ENCODE results near the gene CD226. TPM values are rescaled to one million over a fixed set of nuclear protein-coding genes. Genes with fewer than 3 reads are reported as not detected.
"Not testable (repeated sequence)": the region's sequence is repeated elsewhere in the genome, so short reads cannot be mapped to it uniquely, and the experiment has no call there.

The CD226 gene
- total RNA-seq, 1 donor from 2014 or later, result 0.91 TPM

GRCh38 chr18:69929041-69929774 lies 18.5 kb downstream of the CD226 start:
- no peak for DNase-seq
- H3K4me1 ChIP-seq, result no peaks in the 10 kb centered on the region
- H3K4me3 ChIP-seq, result no peak overlapping the region
- no peaks in the 10 kb centered on the region for H3K36me3 ChIP-seq
- no peak for TF ChIP-seq CTCF (IDR thresholded peaks at IDR 0.05; ENCODE audit: borderline replicate concordance)
- no peaks in the 10 kb centered on the region for H3K9me3 ChIP-seq (replicated peaks)
- H3K27me3 ChIP-seq (ENCODE audit: low read depth), result no peaks in the 10 kb centered on the region
- intact Hi-C loops (cut with micrococcal nuclease), result no loop called here
- no peak overlapping the region for H3K27ac ChIP-seq (replicated peaks)

- no peaks in the 10 kb centered on the region for H3K9me3 ChIP-seq (replicated peaks)
- H3K36me3 ChIP-seq, result no peaks in the 10 kb centered on the region
- intact Hi-C loops (cut with micrococcal nuclease), result no loop called here
- H3K27me3 ChIP-seq (ENCODE audit: low read depth), result no peaks in the 10 kb centered on the region
- no peak for DNase-seq
- H3K4me3 ChIP-seq, result no peak overlapping the region
- H3K27ac ChIP-seq (replicated peaks), result no peak overlapping the region
- no peak for TF ChIP-seq CTCF (IDR thresholded peaks at IDR 0.05; ENCODE audit: borderline replicate concordance)
- no peaks in the 10 kb centered on the region for H3K4me1 ChIP-seq
Observed at GRCh38 chr18:69916412-69916811, 31.3 kb downstream of the CD226 start.

- no peak overlapping the region for H3K27ac ChIP-seq (replicated peaks)
- no peak for TF ChIP-seq CTCF (IDR thresholded peaks at IDR 0.05; ENCODE audit: borderline replicate concordance)
- H3K4me3 ChIP-seq, result no peak overlapping the region
- H3K4me1 ChIP-seq, result no peaks in the 10 kb centered on the region
- H3K36me3 ChIP-seq, result no peaks in the 10 kb centered on the region
- no peak for DNase-seq
- H3K9me3 ChIP-seq (replicated peaks), result no peaks in the 10 kb centered on the region
- intact Hi-C loops (cut with micrococcal nuclease), result no loop called here
- no peaks in the 10 kb centered on the region for H3K27me3 ChIP-seq (ENCODE audit: low read depth)
Observed at GRCh38 chr18:69908838-69909237, 38.8 kb downstream of the CD226 start.

GRCh38 chr18:69906765-69907164 lies 40.9 kb downstream of the CD226 start:
- no peaks in the 10 kb centered on the region for H3K36me3 ChIP-seq
- intact Hi-C loops (cut with micrococcal nuclease), result no loop called here
- no peak for TF ChIP-seq CTCF (IDR thresholded peaks at IDR 0.05; ENCODE audit: borderline replicate concordance)
- H3K27me3 ChIP-seq (ENCODE audit: low read depth), result no peaks in the 10 kb centered on the region
- H3K27ac ChIP-seq (replicated peaks), result no peak overlapping the region
- no peaks in the 10 kb centered on the region for H3K4me1 ChIP-seq
- no peak for DNase-seq
- no peaks in the 10 kb centered on the region for H3K9me3 ChIP-seq (replicated peaks)
- H3K4me3 ChIP-seq, result no peak overlapping the region

- Histone ChIP-seq H3K27me3 (ENCODE audit: low read depth) (no peaks in the 10 kb centered on the region), H3K4me1 (no peaks in the 10 kb centered on the region), H3K9me3 (replicated peaks) (peaks cover 5% of the 10 kb centered on the region), H3K27ac (replicated peaks) (no peak overlapping the region), H3K4me3 (no peak overlapping the region), H3K36me3 (no peaks in the 10 kb centered on the region)
- no peak for TF ChIP-seq CTCF (IDR thresholded peaks at IDR 0.05; ENCODE audit: borderline replicate concordance)
- intact Hi-C loops (cut with micrococcal nuclease), result no loop called here
- DNase-seq, result no peak
Observed at GRCh38 chr18:69900941-69901340, 46.7 kb downstream of the CD226 start.

- H3K27me3 ChIP-seq (ENCODE audit: low read depth); intact Hi-C loops (cut with micrococcal nuclease); H3K36me3 ChIP-seq; H3K27ac ChIP-seq (replicated peaks); H3K4me1 ChIP-seq; DNase-seq; H3K9me3 ChIP-seq (replicated peaks); H3K4me3 ChIP-seq: not testable (repeated sequence)
Observed at GRCh38 chr18:69899154-69899923, 48.3 kb downstream of the CD226 start.

Measured in left ventricle myocardium inferior (tissue), 1 donor.